Spleen (tissue), 7 donors: ENCODE measurements around the gene PHF21A.

Experiments
- CTCF ChIP-seq, 11 experiments: fragments of 200-600 bp in 7 of 11; fragments of 450-650 bp in 4 of 11; sonication (generic) in 4 of 11; IDR thresholded peaks in 8 of 11; conservative IDR thresholded peaks in 3 of 11; 1 replicate in 7 of 11; 2 replicates in 4 of 11; pipeline versions ENCODE4 v1.4.0 to v1.8.0; 2016 to 2021; ENCODE audit warnings: antibody characterized with exemption in 11 of 11, inconsistent platforms in 4 of 11, mild to moderate bottlenecking in 1 of 11
- POLR2A ChIP-seq, 3 donors: fragments of 450-650 bp; IDR thresholded peaks; one replicate each; pipeline ENCODE4 v1.5.1; 2017; ENCODE audit warnings: antibody characterized with exemption in 3 of 3, mild to moderate bottlenecking in 1 of 3
- donor health status: DM: no; HTN: no; CAD: no; lungs with moderate emphysema.
- donor health status: DM: no; HTN: no; CAD: no.
- donor health status: DM: no; HTN: no; CAD: no.

GRCh38 chr11:46118702-46119351 lies 2.4 kb downstream of the PHF21A start:
- TF ChIP-seq CTCF (IDR thresholded peaks at IDR 0.05 in 8 of 11, conservative IDR thresholded peaks at IDR 0.05 in 3 of 11): no peak
- no peak for TF ChIP-seq POLR2A (IDR thresholded peaks at IDR 0.05)
